Right lobe of liver (tissue), 6 donors: Measurements from ENCODE around the gene RSF1. TPM values are rescaled to one million over a fixed set of nuclear protein-coding genes. Genes with fewer than 3 reads are reported as not detected.
"Not testable (repeated sequence)": the region's sequence is repeated elsewhere in the genome, so short reads cannot be mapped to it uniquely, and the experiment has no call there.

Experiments used
- ATAC-seq, 4 donors: fragments of 200-7000 bp; cut with Tn5 transposase; one replicate each; pipeline ENCODE4 v1.9.1; 2020; ENCODE audit warnings: mild to moderate bottlenecking in 4 of 4, moderate library complexity in 4 of 4
- DNase-seq, 3 donors: peaks; one replicate each; pipeline ENCODE4 v3.0.0-alpha.2; 2020
- H3K27ac ChIP-seq, 3 donors: fragments of 200-600 bp; one replicate each; pipeline ENCODE4 v1.8.0; 2022
- H3K27me3 ChIP-seq, 2 donors: fragments of 200-600 bp; one replicate each; pipeline ENCODE4 v1.8.0; 2022
- H3K36me3 ChIP-seq, 4 donors: fragments of 200-600 bp; sonication (generic) in 1 of 4; one replicate each; pipeline versions ENCODE4 v1.5.1 to v1.8.0; 2017 to 2022; ENCODE audit warnings: control low read depth in 1 of 4
- H3K4me1 ChIP-seq, 4 donors: fragments of 200-600 bp; sonication (generic) in 1 of 4; one replicate each; pipeline versions ENCODE4 v1.5.1 to v1.8.0; 2017 to 2022; ENCODE audit warnings: control low read depth in 1 of 4
- H3K4me3 ChIP-seq, 3 donors: fragments of 200-600 bp; one replicate each; pipeline ENCODE4 v1.8.0; 2022
- H3K9me3 ChIP-seq, 4 donors: fragments of 200-600 bp; sonication (generic) in 1 of 4; one replicate each; pipeline versions ENCODE4 v1.5.1 to v1.8.0; 2017 to 2022; ENCODE audit warnings: control low read depth in 1 of 4
- POLR2A ChIP-seq: fragments of 450-650 bp; IDR thresholded peaks from one replicate; pipeline ENCODE4 v1.6.1; 2017; ENCODE audit warnings: antibody characterized with exemption, mild to moderate bottlenecking
- WGBS: methylation state at CpG from one replicate; pipeline ENCODE4 v1.1.6; 2018; ENCODE audit warnings: low coverage, low lambda C conversion rate; ENCODE audit not compliant: insufficient coverage; ENCODE audit errors: missing lambda C conversion rate; 5-methylcytosine and 5-hydroxymethylcytosine counted together
- intact Hi-C, 2 donors: fragments of 100-400 bp; cut with DNase I; formaldehyde crosslinking; loops; one replicate each; pipeline versions ENCODE4 v1.11.2 to v1.14.1; 2022
- total RNA-seq, 6 experiments: library from RNA; depleted of rRNA in 2 of 6; stranded (reverse); fragments of >200 nt in 2 of 6; fragmentation: NEBNext Ultra II Directional in 3 of 6; extraction: Animal tissue kit (Norgen Biotek cat#: 25700) in 3 of 6; gene quantifications; one replicate each; pipeline versions ENCODE4 v1.1.0 to v1.2.4, GENCODE V29; 2016 to 2023
- TF ChIP-seq, protein P1 (sequence below), 4 donors: fragments of 200-600 bp in 3 of 4; fragments of 450-650 bp in 1 of 4; IDR thresholded peaks; one replicate each; pipeline versions ENCODE4 v1.5.1 to v1.8.0; 2016 to 2022; ENCODE audit warnings: antibody characterized with exemption in 4 of 4, mild to moderate bottlenecking in 2 of 4
- donor health status: DM: no; HTN: yes; CAD: no.
- donor health status: DM: no; HTN: no; CAD: no.
- donor health status: DM: no; HTN: no; CAD: no.
- donor health status: DM: no; HTN: yes; CAD: no.
- donor health status: DM: no; HTN: yes; CAD: no.

RSF1 gene
- total RNA-seq, 6 experiments from 2014 or later: 8.4 to 23.0 (median 20.6) TPM

DNA sequence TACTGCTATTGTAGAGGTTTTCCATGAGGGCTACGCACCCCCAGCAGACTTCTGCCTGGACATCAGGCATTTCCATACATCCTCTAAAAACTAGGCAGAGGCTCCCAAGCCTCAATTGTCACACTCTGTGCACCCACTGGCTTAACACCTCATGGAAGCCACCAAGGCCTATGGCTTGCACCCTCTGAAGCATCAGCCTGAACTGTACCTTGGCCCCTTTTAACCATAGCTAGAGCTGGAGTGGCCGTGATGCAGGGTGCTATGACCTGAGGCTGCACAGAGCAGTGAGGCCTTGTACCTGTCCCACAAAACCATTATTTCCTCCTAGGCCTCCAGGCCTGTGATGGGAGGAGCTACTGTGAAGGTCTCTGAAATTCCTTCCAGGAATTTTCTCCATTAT is 34.3 kb upstream of the RSF1 start:
- Histone ChIP-seq H3K27ac (no peak overlapping the region), H3K4me1 (no peaks in the 10 kb centered on the region), H3K4me3 (no peak overlapping the region), H3K36me3 (no peaks in the 10 kb centered on the region), H3K27me3 (no peaks in the 10 kb centered on the region), H3K9me3 (no peaks in the 10 kb centered on the region)
- DNase-seq (no peak), ATAC-seq (no peak)
- intact Hi-C loops: no loop called here
- TF ChIP-seq, protein P1, sequence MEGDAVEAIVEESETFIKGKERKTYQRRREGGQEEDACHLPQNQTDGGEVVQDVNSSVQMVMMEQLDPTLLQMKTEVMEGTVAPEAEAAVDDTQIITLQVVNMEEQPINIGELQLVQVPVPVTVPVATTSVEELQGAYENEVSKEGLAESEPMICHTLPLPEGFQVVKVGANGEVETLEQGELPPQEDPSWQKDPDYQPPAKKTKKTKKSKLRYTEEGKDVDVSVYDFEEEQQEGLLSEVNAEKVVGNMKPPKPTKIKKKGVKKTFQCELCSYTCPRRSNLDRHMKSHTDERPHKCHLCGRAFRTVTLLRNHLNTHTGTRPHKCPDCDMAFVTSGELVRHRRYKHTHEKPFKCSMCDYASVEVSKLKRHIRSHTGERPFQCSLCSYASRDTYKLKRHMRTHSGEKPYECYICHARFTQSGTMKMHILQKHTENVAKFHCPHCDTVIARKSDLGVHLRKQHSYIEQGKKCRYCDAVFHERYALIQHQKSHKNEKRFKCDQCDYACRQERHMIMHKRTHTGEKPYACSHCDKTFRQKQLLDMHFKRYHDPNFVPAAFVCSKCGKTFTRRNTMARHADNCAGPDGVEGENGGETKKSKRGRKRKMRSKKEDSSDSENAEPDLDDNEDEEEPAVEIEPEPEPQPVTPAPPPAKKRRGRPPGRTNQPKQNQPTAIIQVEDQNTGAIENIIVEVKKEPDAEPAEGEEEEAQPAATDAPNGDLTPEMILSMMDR (IDR thresholded peaks at IDR 0.05): no peak
- TF ChIP-seq POLR2A: no peak
- WGBS: no CpG with 5 or more reads among the region's 2 CpGs

DNA sequence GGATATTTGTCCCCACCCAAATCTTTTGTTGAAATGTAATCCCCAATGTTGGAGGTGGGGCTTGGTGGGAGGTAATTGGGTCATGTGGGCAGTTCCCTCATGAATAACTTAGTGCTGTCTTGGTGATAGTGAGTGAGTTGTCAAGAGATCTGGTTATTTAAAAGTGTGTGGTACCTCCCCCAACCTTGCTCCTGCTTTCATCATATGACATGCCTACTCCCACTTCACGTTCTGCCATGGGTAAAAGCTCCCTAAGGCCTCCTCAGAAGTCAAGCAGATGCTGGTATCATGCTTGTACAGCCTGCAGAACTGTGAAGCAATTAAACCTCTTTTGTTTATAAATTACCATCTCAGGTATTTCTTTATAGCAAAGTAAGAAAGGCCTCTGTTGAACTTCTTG is 31.0 kb upstream of the RSF1 start:
- no peak overlapping the region for H3K27ac ChIP-seq
- no peaks in the 10 kb centered on the region for H3K9me3 ChIP-seq
- WGBS: 100% methylated on average over 1 of the region's 1 CpG
- peaks cover 0 to 2% (median 0%) of the 10 kb centered on the region in 4 donors for H3K36me3 ChIP-seq
- H3K4me1 ChIP-seq: no peaks in the 10 kb centered on the region
- TF ChIP-seq, protein P1 (IDR thresholded peaks at IDR 0.05): no peak
- no peak for TF ChIP-seq POLR2A
- H3K27me3 ChIP-seq: no peaks in the 10 kb centered on the region
- intact Hi-C loops: no loop called here
- no peak for ATAC-seq
- no peak for DNase-seq
- no peak overlapping the region for H3K4me3 ChIP-seq

DNA sequence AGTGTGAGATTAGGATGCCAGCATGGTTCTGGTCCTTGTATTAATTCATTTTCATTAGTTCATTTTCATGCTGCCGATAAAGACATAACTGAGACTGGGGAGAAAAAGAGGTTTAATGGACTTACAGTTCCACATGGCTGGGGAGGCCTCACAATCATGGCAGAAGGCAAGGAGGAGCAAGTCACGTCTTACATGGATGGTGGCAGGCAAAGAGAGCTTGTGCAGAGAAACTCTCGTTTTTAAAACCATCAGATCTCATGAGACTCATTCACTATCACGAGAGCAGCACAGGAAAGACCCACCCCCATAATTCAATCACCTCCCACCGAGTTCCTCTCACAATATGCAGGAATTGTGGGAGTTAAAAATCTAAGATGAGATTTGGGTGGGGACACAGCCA is 23.2 kb upstream of the RSF1 start:
- H3K27me3 ChIP-seq, H3K4me1 ChIP-seq, intact Hi-C loops, ATAC-seq, H3K9me3 ChIP-seq, DNase-seq, H3K27ac ChIP-seq, H3K36me3 ChIP-seq, H3K4me3 ChIP-seq: not testable (repeated sequence)
- WGBS: 82% methylated on average over 5 of the region's 5 CpGs

DNA sequence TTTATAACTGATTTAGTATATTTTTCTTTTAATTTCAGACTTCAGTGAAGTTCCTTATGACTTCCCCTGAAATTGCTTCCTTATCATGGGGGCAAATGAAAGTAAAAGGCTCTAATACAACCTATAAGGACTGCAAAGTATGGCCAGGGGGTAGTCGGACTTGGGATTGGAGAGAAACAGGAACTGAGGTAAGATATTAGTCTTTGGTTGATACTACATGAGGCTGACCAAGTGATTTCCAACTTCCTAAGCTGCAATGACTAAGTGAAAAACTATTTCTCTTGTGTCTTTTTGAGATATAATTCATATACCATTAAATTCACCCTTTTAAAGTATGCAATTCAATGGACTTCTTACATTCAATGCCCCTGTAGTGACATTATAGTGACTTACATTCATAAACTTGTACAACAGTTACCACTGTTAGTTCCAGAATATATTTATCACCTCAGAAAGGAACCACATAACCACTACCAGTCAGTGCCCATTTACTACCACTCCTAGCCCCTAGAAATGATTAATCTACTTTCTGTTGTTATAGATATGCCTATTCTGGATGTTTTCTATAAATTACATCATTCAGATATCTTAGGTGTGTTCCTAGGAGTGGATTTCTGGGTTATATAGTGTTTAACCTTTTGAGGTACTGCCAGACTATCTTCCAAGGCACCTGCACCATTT is 22.1 kb upstream of the RSF1 start:
- 27% methylated on average over 1 of the region's 1 CpG for WGBS
- intact Hi-C loops: no loop called here
- no peak for TF ChIP-seq POLR2A
- no peaks in the 10 kb centered on the region for H3K27me3 ChIP-seq
- no peaks in the 10 kb centered on the region for H3K4me1 ChIP-seq
- no peak for ATAC-seq
- no peaks in the 10 kb centered on the region for H3K9me3 ChIP-seq
- H3K36me3 ChIP-seq: no peaks in the 10 kb centered on the region
- no peak for DNase-seq
- no peak overlapping the region for H3K27ac ChIP-seq
- H3K4me3 ChIP-seq: no peak overlapping the region

DNA sequence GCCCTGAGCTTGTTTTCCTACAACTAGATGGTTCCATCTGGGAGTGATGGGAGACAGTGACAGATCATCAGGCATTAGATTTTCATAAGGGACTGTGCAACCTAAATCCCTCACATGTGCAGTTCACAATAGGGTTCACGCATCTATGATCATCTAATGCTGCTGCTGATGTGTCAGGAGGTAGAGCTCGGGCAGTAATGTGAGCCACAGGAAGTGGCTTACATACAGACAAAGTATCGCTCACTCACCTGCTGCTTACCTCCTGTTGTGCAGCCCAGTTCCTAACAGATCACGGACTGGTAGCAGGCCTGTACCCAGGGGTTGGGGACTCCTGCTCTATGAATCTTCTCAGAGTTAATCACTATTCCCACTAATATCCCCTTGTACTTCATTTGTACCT is 12.8 kb upstream of the RSF1 start:
- Histone ChIP-seq H3K36me3 (no peaks in the 10 kb centered on the region), H3K27me3 (no peaks in the 10 kb centered on the region), H3K9me3 (no peaks in the 10 kb centered on the region), H3K4me1 (no peaks in the 10 kb centered on the region), H3K4me3 (no peak overlapping the region), H3K27ac (no peak overlapping the region)
- TF ChIP-seq POLR2A: no peak
- TF ChIP-seq, protein P1 (IDR thresholded peaks at IDR 0.05): no peak
- intact Hi-C loops: no loop called here
- DNase-seq: no peak
- no peak for ATAC-seq
- WGBS: 89% methylated on average over 4 of the region's 4 CpGs
